EL (cell line): ENCODE results near the gene PITPNM1.
"Not testable (repeated sequence)": the region's sequence is repeated elsewhere in the genome, so short reads cannot be mapped to it uniquely, and the experiment has no call there.

Source experiments
- DNase-seq: peaks from one replicate; pipeline ENCODE4 v3.0.0-alpha.2; 2016

PITPNM1 gene

DNA sequence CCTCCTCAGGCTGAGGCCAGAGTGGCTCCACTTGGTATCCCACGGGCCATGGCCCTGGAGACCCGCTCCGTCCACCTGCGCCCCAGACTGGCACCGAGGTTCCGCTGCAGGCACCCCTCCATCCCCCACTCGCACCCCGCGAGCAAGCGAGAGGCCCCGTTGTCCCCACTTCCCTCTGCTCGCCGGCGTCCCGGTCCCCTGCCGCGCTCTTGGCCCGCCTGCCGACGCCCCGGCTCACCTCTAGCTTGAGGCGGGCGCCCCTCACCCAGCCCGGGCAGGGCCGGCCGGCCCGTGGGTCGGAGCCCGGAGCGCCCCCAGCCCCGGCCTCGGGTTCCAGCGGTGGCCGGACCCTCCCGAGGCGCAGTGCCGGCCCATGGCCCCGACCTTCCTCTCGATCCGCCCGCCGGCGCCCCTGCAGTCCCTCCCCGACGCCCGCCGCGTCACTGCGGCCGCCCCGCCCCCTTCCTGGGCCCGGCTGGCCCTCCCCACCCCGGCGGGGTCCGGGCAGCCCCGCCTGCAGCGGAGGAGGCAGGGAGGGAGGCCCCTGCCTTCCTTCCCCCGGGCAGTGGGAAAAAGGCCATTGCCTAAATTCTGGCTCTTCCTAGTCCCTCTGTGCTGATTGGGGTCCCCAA lies at the start of gene PITPNM1:
TSS of gene PITPNM1 (minus strand) at position 414 of the 632 bp plus-strand sequence. CDS start 1,183 bp downstream, outside the sequence.
- peak; percentile 72 for DNase-seq

DNA sequence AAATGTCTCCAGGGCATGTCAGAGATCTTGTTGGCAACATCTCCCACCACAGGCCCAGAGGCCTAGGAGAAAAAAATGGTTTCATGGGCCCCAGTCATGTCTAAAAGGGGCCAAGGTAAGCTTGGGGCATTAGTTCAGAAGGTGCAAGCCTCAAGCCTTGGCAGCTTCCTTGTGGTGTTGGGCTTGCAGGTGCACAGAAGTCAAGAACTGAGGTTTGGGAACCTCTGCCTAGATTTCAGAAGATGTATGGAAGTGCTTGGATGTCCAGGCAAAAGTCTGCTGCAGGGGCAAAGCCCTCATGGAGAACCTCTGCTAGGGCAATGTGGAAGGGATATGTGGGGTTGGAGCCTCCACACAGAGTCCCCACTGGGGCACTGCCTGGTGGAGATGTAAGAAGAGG lies 46.5 kb upstream of the PITPNM1 start:
- DNase-seq = not testable (repeated sequence)

GRCh38 chr11:67551127-67551526 lies 46.0 kb upstream of the PITPNM1 start:
- DNase-seq = no peak

GRCh38 chr11:67548555-67549110 lies 43.5 kb upstream of the PITPNM1 start:
- DNase-seq = no peak

DNA sequence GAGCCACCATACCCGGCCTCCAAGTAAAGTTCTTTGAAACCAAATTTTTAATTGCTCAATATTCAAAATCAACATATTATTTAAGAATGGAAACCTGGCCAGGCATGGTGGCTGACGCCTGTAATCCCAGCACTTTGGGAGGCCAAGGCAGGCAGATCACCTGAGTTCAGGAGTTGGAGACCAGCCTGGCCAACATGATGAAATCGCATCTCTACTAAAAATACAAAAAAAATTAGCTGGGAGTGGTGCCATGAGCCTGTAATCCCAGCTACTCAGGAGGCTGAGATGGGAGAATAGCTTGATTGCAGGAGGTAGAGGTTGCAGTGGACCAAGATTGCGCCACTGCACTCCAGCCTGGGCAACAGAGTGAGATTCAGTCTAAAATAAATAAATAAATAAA lies 42.9 kb upstream of the PITPNM1 start:
- not testable (repeated sequence) for DNase-seq

GRCh38 chr11:67545280-67545679 lies 40.1 kb upstream of the PITPNM1 start:
- no peak for DNase-seq

DNA sequence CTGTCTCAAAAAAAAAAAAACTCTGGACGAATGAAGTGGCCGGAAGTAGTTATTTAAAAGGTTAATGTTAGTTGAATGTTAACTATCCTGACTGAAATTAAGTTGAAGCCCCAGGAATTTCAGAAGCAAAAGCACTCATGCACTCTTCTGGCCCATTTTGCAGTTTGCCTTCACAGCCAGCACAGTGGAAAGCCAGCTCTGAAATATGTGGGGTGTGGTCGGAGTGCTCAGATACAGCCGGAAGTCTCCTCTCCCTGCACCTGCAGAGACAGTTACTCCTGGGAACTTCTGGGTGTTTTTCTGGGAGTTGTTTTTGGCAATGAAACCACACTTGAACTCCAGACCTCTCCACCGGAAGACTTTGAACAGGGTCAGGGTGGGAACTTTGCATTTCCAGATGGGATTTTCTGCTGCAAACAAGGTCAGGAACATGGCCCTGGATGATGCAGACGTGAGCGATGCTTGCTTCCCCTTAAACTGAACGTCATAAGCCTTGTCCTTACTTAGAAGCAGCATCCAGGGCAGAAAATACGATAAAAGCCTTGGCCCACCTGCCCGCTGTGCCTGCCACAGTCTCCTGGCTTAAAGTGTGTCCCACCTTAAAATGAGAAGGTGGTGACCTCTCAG lies 39.6 kb upstream of the PITPNM1 start:
- DNase-seq = no peak

DNA sequence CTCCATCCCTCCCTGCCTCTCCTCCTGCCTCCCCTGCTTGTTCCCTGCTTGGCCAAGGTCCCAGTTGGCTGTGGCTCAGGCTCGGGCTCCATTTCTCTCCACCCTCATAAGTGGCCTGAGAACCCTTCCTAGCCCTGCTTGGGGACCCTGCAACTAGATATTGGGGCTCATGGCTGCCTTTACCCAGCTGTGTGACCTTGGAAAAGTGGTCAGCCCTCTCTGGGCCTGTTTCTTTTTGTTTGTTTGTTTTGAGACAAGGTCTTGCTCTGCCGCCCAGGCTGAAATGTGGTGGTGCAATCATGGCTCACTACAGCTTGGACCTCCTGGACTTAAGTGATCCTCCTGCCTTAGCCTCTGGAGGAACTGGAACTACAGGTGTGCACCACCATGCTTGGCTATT lies 38.4 kb upstream of the PITPNM1 start:
- no peak for DNase-seq

GRCh38 chr11:67542971-67543370 lies 37.8 kb upstream of the PITPNM1 start:
- no peak for DNase-seq

DNA sequence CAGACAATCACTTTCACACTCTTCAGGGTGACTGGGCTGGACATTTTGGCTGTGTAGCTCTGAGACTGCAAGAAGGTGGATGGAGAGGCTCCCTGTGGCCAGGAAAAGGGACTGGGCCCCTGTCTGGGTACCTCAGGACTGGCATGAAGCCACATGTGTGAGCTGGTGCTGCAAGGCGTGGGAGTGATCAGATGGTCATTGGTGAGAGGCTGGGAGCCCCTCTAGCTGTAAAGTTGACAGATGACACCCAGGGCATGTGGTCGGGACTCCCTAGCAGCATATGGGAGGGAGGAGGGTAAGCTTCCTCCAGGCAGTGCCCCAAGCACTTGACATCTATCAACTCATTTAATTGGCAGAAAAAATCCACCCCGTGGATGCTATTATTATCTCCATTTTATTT lies 37.0 kb upstream of the PITPNM1 start:
- DNase-seq = no peak

GRCh38 chr11:67541198-67541597 lies 36.0 kb upstream of the PITPNM1 start:
- DNase-seq = no peak

DNA sequence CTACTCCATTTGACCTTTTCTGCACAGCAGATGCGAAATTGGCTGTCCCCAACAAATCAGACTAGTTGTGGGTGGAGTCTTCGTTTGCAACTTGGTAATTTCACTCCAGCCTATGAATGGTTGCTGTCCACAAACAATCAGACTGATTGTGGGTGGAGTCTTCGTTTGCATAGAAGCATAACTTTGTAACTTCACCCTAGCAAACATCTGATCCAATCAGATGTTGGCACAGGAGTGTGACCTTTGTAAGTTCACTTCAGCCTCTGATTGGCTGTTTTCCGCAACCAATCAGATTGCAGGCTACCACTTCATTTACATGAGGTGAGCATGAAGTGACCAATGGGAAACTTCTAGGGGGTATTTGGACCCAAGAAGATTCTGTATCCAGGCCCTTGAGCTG lies 34.4 kb upstream of the PITPNM1 start:
- DNase-seq = no peak

DNA sequence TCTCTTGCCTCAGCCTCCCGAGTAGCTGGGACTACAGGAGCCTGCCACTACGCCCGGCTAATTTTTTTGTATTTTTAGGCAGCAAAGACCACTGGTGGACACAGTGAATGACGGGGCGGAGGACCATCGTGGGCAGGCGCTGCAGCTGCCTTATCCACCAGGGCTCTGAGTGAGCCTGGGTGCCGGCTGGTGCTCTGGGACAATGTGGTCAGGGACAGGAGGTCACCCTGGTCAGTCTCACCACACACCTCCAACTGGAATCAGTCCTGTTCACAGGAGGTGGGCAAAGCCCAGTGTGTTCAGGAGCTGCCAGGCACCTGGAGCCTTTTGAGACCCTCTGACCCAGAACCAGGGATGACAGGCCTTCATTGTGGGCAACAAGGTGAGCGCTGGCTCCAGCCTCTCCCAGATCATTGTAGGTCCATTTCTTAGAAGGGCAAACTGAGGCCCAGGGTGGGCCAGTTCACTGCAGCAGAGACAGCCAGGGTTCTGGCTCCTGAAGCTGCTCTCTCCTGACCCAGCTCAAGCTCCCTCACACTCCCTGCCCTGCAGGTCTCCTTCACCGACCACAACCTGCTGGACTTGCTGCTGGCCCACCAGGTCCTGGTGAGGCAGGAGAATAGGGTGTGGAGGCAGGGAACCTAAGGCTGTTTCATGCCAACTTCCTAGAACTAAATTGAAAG lies 33.8 kb upstream of the PITPNM1 start:
- DNase-seq = no peak

DNA sequence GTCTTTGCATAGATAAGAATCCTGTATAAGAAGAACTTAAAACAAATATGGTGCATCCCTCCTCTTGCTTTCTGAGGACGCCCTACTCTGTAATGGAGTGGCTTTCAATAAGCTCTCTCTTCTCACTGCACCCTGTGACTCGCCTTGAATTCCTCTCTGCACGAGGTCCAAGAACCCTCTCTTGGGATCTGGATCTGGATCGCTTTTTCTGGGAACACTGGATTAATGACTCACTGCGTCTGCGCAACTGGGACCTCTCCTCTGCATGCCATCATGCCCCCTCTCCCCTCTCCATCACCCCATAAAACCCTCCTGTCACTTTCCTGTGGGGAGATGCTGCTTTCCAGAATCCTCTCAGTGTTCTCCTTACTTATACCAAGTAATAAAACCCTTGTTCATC lies 33.1 kb upstream of the PITPNM1 start:
- peak; percentile 23 for DNase-seq

DNA sequence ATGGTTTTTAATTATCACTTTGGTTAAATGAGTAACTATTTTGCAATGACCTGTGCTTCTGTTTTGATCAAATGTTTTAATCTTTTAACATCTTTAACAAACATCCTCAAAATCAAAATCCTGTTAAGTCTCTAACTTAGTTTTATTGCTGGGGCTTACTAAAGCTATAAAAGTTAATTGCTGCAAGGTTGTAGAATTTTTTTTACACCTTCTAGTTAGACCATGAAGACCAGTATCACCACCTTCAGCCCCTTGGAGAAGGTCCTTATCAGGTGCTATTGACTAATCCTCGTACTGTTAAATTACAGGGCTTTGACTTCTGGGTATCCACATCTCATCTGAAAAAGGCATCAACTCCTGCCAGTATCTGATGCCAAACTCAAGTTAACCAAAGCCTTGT lies 30.4 kb upstream of the PITPNM1 start:
- DNase-seq = no peak

- peak; percentile 11 for DNase-seq
These were observed 29.0 kb upstream of the PITPNM1 start for GRCh38 chr11:67534070-67534679.

- DNase-seq = no peak
These were observed 27.7 kb upstream of the PITPNM1 start for GRCh38 chr11:67532889-67533288.

- DNase-seq = no peak
These were observed 25.1 kb upstream of the PITPNM1 start for GRCh38 chr11:67530282-67530592.

GRCh38 chr11:67528376-67528775 lies 23.2 kb upstream of the PITPNM1 start:
- no peak for DNase-seq

GRCh38 chr11:67525275-67525976 lies 20.3 kb upstream of the PITPNM1 start:
- DNase-seq = no peak

DNA sequence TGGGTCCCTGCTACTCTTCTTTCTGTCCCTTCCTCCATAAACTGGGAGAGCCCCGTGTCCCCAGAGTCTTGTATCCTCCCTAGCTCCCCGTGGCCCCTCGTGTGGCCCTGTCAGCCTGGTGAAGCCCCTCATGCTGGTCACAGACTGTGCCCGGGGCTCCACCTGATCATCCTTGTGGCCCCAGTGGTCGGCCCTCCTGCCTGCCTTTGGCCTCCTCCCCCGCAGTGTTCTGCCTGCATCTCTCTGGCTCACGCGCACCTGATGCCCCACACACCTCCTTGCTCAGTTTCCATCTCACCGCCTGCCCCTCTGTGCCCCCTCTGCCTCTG lies 19.3 kb upstream of the PITPNM1 start:
- DNase-seq = no peak

GRCh38 chr11:67523556-67524479 lies 18.7 kb upstream of the PITPNM1 start:
- DNase-seq = no peak
